ENCODE measurements around the gene PTRH1.

- TF ChIP-seq POLR2A (IDR thresholded peaks at IDR 0.05; ENCODE audit: low read length) (no peak), GATA1 (IDR thresholded peaks at IDR 0.05; ENCODE audit: low read depth, low read length) (no peak)
These were observed 37.7 kb upstream of the PTRH1 start for GRCh38 chr9:127753148-127753547.
